PFSK-1 (cell line): ENCODE data around the gene C16orf92.

Experiments used
- FOXP2 ChIP-seq: optimal IDR thresholded peaks from 2 replicates; pipeline ENCODE3; 2011; ENCODE audit warnings: borderline replicate concordance, control low read depth, inconsistent platforms; ENCODE audit not compliant: insufficient read depth; ENCODE audit errors: extremely low read length, extremely low read depth
- POLR2AphosphoS5 ChIP-seq: IDR thresholded peaks from 2 replicates; pipeline ENCODE4 v1.6.1; 2012; ENCODE audit warnings: low read depth, mild to moderate bottlenecking, control low read depth, low read length, moderate library complexity
- SIN3A ChIP-seq: IDR thresholded peaks from 2 replicates; pipeline ENCODE4 v1.6.1; 2012; ENCODE audit warnings: mild to moderate bottlenecking, low read length, moderate library complexity, borderline replicate concordance; ENCODE audit not compliant: insufficient read depth
- TAF1 ChIP-seq: IDR thresholded peaks from 2 replicates; pipeline ENCODE4 v1.6.1; 2012; ENCODE audit warnings: low read length, control low read depth, borderline replicate concordance; ENCODE audit not compliant: insufficient read depth
- TF ChIP-seq, protein P1 (sequence below), 2 experiments: IDR thresholded peaks; 2 replicates each; pipeline versions ENCODE4 v1.6.1 to v1.8.0; 2011 to 2012; ENCODE audit warnings: low read depth in 2 of 2, low read length in 2 of 2, control low read depth in 1 of 2, inconsistent platforms in 1 of 2, mild to moderate bottlenecking in 1 of 2, moderate library complexity in 1 of 2; ENCODE audit not compliant: insufficient read depth in 1 of 2

Gene C16orf92

DNA sequence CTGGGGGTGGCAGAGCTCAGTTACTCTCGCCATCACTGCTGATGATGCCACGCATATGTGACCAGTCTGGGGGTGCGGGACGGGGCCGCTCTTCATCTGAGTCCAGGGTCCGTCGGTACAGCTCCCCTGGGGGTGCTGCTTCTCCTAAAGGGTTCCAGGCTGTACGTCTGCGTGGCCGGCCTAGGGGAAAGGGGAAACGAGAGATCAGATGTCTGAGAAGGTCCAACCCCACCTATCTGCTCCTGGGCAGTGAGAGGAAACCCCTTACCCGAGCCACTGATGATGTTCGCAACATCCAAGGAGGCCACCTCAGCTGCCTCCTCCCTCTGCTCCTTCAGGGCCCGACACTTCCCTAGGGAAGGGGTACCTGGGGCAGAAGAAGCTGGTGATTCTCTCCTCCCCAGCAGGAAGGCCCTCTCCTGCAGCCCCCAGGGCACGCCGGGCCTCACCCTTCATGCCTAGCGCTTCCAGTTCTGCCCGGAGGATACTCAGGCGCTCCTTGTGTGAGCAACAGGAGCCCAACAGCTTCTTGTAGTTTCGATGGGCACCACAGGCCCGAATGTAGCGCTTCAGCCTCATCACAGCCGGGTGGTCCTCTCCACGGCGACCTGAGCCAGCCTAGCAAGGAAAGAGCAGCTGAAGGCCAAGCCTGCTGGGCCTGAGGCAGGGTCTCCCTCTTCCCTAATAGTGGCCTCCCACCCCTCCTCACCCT, 29.7 kb upstream of the C16orf92 start:
- no peak for TF ChIP-seq SIN3A
- TF ChIP-seq POLR2AphosphoS5, result peak; percentile 11; the same call in 1 of the 2 replicates

DNA sequence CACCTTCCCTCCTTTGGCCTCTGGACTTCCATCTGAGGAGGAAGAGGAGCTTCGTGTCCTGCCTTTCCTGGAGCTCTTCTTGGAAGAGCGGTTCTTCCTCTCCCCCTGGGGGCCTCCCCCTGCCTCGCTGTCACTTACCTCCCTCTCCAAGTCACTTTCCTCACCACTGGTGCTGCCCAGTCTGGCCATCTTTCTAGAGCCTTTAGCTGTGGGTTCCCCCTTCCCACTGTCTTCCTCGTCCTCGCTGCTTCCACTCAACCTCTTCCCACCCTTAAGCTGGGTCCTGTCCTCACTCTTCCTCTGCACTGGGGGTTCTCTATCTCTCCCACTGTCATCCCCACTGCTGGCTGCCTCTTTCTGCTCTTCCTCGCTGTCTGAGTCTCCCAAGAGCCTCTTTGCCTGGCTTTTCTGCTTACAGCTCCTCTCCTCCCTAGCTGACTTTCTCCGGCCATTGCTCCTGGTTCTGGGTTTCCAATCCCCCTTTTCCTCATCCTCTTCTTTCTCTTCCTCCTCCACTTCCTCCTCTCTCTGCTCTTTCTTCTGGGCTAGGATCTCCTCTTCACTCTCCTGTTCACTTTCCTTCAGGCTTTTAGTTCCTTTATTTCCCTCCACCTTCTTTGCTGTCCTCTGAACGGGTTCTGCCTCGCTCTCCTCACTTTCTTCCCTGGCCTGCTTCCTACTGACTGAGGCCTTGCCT, 28.9 kb upstream of the C16orf92 start:
- TF ChIP-seq SIN3A (no peak), POLR2AphosphoS5 (no peak), TAF1 (no peak), FOXP2 (no peak)
- TF ChIP-seq, protein P1, sequence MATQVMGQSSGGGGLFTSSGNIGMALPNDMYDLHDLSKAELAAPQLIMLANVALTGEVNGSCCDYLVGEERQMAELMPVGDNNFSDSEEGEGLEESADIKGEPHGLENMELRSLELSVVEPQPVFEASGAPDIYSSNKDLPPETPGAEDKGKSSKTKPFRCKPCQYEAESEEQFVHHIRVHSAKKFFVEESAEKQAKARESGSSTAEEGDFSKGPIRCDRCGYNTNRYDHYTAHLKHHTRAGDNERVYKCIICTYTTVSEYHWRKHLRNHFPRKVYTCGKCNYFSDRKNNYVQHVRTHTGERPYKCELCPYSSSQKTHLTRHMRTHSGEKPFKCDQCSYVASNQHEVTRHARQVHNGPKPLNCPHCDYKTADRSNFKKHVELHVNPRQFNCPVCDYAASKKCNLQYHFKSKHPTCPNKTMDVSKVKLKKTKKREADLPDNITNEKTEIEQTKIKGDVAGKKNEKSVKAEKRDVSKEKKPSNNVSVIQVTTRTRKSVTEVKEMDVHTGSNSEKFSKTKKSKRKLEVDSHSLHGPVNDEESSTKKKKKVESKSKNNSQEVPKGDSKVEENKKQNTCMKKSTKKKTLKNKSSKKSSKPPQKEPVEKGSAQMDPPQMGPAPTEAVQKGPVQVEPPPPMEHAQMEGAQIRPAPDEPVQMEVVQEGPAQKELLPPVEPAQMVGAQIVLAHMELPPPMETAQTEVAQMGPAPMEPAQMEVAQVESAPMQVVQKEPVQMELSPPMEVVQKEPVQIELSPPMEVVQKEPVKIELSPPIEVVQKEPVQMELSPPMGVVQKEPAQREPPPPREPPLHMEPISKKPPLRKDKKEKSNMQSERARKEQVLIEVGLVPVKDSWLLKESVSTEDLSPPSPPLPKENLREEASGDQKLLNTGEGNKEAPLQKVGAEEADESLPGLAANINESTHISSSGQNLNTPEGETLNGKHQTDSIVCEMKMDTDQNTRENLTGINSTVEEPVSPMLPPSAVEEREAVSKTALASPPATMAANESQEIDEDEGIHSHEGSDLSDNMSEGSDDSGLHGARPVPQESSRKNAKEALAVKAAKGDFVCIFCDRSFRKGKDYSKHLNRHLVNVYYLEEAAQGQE (IDR thresholded peaks at IDR 0.05; ENCODE audit: insufficient read depth in 1 of 2, low read depth in 2 of 2, low read length in 2 of 2), result no peak

DNA sequence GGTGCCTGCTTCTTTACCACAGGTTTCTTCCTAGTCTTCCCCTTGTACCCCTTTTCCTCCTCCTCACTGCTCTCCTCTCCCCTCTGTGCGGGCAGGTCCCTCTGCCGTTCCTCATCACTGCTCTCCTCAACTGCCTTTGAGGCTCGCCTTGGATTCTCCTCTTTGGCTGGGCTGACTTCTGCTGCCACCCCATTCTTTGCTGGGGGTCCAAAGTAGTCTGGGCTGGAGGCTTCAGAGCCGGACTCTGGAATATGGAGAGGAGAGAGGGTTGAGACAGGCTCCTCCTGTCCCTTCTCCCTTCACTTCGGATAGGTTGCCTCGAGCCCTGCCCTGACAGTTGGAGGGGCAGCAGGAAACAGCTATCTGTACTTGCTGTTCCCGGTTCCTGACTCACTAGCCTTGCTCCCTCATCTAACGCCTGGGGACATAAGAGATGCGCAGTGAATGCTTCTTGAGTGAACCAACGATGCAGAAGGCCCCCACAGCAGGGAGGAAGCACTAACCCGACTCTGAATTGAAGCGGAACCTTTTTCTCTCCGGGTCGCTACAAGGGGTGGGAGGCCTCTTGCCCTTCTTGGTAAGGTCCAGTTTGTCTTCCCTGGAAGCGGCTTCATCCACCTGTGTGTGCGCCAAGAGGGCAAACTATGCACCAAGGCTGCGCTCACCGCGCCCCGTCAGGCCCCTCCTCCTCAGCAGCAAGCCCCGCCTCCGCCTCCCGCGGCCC, 28.2 kb upstream of the C16orf92 start:
- TF ChIP-seq FOXP2, result no peak
- TF ChIP-seq TAF1, result no peak
- TF ChIP-seq POLR2AphosphoS5, result no peak
- TF ChIP-seq SIN3A, result no peak

DNA sequence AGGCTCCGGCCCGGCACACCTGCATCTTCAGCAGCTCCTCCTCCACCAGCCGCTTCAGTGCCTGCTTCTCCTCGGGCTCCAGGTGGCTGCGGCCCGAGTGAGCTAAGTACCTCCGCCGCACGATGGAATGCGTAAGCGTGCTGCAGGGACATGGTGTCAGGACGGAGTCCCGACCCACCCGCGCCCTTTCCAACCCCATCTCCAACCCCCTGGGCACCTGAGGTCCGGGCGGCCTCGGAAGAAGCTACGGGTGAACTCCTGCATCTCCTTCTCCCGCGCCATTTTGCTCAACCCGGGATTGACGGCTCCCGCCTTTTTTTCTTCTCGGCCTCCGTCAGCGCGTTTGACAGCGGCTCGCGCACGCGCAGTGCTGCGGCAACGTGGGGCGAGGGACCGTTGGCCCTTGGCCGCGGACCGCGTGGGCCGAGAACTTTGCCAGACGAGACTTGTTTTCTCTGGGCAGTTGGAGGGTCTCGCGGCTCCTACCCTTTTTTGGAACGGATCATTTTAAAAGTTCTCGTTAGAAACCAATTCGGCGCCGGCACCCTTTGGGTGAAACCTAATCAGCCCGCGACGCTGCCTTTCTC, 27.6 kb upstream of the C16orf92 start, which contains the start of gene HIRIP3:
HIRIP3 (minus strand) TSS at position 294 of the 587 bp plus-strand sequence; CDS start at position 282, 12 bp downstream.
- TF ChIP-seq SIN3A (no peak), POLR2AphosphoS5 (peak; percentile 51)

DNA sequence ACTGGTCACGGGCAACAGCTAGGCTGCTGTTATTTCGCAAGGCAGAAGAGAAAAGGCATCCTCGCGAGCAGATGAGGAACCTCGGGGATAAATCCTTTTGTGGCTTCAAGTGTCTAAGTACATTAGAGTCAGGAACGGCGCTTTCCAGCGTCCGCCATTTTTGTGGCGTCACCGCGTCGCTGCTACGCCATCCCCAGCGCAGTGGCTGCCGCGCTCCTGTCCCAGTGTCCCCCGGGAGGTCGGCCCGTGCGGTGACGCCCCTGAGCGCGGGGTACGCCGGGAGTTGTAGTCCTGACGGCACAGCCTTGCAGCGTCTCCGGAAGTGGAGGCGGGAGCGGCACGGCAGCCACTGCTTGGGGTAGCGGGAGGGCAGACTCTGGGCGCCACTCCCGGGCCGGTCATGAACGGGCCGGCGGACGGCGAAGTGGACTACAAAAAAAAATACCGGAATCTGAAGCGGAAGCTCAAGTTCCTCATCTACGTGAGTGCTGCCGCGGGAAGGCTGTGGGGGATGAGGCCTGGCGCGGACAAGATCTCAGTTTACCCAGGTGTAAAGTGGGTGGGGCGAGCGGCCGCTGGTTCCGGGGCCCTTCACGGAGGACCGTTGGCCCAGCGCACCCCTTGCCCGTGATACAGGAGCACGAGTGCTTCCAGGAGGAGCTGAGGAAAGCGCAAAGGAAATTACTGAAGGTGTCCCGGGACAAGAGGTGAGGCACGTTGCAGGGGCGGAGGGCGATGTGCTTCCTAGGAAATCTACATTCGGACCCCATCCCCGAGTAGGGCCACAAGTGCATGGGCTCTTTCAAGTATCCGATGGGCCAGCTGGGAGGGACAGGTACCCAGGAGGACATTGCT, 26.9 kb upstream of the C16orf92 start, which contains the start of gene INO80E:
INO80E (plus strand) TSS at position 331 of the 855 bp plus-strand sequence; CDS start at position 401, 70 bp downstream.
- TF ChIP-seq SIN3A, result no peak
- TF ChIP-seq TAF1, result peak; percentile 84; the same call in 1 of the 2 replicates
- peak; percentile 98 for TF ChIP-seq FOXP2
- TF ChIP-seq, protein P1 (IDR thresholded peaks at IDR 0.05; ENCODE audit: insufficient read depth in 1 of 2, low read depth in 2 of 2, low read length in 2 of 2), result peak in 1 of 2 experiments; percentile 8; a peak in 1 of 4 replicates
- no peak; the same call in 1 of the 2 replicates for TF ChIP-seq POLR2AphosphoS5

DNA sequence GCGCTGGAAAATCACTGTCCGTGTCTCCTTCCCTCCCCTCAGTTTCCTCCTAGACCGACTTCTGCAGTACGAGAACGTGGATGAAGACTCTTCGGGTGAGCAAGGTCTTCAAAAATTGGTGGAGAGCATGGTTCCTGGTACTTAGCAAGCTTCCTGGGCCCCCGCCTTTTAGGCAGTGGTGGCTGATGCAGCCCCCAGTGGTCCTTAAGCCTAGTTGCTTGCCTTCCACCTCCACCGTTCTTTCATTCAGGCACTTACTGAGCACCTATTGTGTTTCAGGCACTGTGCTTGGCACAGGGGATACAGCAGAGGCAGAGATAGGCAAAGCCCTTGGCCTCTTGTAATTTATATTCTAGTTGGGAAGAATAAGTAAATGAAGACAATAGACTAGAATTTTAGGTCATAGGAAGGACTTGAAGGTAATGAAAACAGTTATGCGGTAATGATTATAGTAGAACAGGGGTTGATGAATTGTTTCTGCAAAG, 26.2 kb upstream of the C16orf92 start:
- no peak for TF ChIP-seq TAF1
- no peak for TF ChIP-seq SIN3A
- no peak for TF ChIP-seq FOXP2
- TF ChIP-seq POLR2AphosphoS5, result no peak
- TF ChIP-seq, protein P1 (IDR thresholded peaks at IDR 0.05; ENCODE audit: insufficient read depth in 1 of 2, low read depth in 2 of 2, low read length in 2 of 2), result no peak
